ENCODE measurements around the gene NUDT22. TPM values are rescaled to one million over a fixed set of nuclear protein-coding genes. Genes with fewer than 3 reads are reported as not detected.

Gene NUDT22
- total and polyA plus RNA-seq, 10 donors: 61.8 to 109 (median 78.7) TPM

DNA sequence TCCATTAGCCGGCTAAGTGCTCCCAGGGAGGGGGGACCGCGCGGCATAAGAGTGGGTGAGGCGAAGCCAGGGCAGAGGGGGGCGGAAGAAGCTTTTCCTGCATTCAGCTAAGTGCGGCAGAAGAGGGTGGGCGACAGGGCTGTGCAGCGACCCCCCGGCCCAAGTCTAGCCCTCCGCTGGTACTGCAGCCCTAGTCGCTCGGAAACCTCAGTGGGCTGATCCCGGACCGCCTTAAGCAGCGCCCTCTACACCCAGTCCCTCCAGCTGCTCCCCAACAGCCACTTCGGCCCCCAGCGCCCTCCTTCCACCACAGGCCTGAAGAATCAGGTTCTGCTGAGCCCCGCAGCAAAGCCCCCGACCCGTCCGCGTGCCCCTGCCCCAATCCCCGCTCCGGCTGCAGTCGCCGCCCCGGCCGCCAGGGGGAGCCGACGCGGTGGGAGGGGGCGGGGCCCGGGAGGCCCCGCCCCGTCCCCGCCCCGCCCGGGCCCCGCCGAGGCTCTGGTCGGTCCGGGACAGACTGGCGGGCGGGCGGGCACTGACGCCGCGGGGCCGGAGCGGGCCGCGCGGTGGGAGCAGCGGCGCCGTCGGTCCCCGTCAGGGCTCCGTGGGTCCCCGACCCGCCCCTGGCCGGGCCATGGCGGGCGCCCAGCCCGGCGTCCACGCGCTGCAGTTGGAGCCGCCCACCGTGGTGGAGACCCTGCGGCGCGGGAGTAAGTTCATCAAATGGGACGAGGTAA, 25.1 kb downstream of the NUDT22 start, which contains the start of gene PLCB3:
Gene PLCB3, plus strand, starts transcription at position 515 of the 737 bp plus-strand sequence. Its CDS starts 120 bp downstream, at position 635.
- no peak for TF ChIP-seq POLR2A (IDR thresholded peaks at IDR 0.05)
- TF ChIP-seq, protein P1, sequence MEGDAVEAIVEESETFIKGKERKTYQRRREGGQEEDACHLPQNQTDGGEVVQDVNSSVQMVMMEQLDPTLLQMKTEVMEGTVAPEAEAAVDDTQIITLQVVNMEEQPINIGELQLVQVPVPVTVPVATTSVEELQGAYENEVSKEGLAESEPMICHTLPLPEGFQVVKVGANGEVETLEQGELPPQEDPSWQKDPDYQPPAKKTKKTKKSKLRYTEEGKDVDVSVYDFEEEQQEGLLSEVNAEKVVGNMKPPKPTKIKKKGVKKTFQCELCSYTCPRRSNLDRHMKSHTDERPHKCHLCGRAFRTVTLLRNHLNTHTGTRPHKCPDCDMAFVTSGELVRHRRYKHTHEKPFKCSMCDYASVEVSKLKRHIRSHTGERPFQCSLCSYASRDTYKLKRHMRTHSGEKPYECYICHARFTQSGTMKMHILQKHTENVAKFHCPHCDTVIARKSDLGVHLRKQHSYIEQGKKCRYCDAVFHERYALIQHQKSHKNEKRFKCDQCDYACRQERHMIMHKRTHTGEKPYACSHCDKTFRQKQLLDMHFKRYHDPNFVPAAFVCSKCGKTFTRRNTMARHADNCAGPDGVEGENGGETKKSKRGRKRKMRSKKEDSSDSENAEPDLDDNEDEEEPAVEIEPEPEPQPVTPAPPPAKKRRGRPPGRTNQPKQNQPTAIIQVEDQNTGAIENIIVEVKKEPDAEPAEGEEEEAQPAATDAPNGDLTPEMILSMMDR (IDR thresholded peaks at IDR 0.05 in 8 of 11, conservative IDR thresholded peaks at IDR 0.05 in 3 of 11): peak; percentile 76 to 97 (median 90)
- TF ChIP-seq POLR2AphosphoS5 (IDR thresholded peaks at IDR 0.05): peak; percentile 13 to 67 (median 62)
- H3K27ac ChIP-seq: peak within 1 kb of the TSS in 6 of 8 donors; percentile 64 to 85 (median 78)
- 0 to 1% (median 1%) methylated on average over 9 to 75 of the region's 75 CpGs for WGBS, 5 donors
- H3K27me3 ChIP-seq (replicated peaks in 1 of 7): no peaks in the 10 kb centered on the region
- intact Hi-C loops (cut with DNase I; ENCODE audit: low total_unique reads): no loop called here
- H3K9me3 ChIP-seq: no peaks in the 10 kb centered on the region
- DNase-seq: peak; percentile 92
- H3K4me3 ChIP-seq: peak within 1 kb of the TSS; percentile 62 to 96 (median 80)
- H3K4me1 ChIP-seq: peaks cover 9 to 77% (median 50%) of the 10 kb centered on the region in 6 donors
- H3K36me3 ChIP-seq: peaks cover 0 to 21% (median 11%) of the 10 kb centered on the region in 6 donors

DNA sequence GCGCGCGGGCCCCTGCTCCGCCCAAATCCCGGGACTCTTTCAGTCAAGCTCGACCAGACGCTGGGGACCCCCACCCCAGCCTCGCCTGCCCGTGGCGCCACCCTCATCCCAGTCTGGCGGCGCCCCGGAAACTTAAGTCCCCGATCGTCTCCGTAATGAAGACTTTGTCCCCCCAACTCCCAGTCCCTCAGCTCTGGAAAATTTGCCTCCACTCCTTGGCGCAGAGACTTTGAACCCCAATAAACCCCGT, 25.6 kb downstream of the NUDT22 start:
- WGBS, 5 donors: 0 to 4% (median 2%) methylated on average over 13 to 18 of the region's 18 CpGs
- Histone ChIP-seq H3K4me1 (peaks cover 9 to 75% (median 50%) of the 10 kb centered on the region in 6 donors), H3K27ac (peak overlapping the region in 6 of 8 donors; percentile 64 to 85 (median 78)), H3K27me3 (replicated peaks in 1 of 7) (no peaks in the 10 kb centered on the region), H3K4me3 (peak overlapping the region; percentile 62 to 96 (median 80)), H3K36me3 (peaks cover 0 to 26% (median 16%) of the 10 kb centered on the region in 6 donors), H3K9me3 (no peaks in the 10 kb centered on the region)
- TF ChIP-seq, protein P1 (IDR thresholded peaks at IDR 0.05 in 8 of 11, conservative IDR thresholded peaks at IDR 0.05 in 3 of 11): no peak
- TF ChIP-seq POLR2AphosphoS5 (IDR thresholded peaks at IDR 0.05) (no peak), POLR2A (IDR thresholded peaks at IDR 0.05) (no peak)
- intact Hi-C loops (cut with DNase I; ENCODE audit: low total_unique reads): no loop called here
- DNase-seq: no peak

DNA sequence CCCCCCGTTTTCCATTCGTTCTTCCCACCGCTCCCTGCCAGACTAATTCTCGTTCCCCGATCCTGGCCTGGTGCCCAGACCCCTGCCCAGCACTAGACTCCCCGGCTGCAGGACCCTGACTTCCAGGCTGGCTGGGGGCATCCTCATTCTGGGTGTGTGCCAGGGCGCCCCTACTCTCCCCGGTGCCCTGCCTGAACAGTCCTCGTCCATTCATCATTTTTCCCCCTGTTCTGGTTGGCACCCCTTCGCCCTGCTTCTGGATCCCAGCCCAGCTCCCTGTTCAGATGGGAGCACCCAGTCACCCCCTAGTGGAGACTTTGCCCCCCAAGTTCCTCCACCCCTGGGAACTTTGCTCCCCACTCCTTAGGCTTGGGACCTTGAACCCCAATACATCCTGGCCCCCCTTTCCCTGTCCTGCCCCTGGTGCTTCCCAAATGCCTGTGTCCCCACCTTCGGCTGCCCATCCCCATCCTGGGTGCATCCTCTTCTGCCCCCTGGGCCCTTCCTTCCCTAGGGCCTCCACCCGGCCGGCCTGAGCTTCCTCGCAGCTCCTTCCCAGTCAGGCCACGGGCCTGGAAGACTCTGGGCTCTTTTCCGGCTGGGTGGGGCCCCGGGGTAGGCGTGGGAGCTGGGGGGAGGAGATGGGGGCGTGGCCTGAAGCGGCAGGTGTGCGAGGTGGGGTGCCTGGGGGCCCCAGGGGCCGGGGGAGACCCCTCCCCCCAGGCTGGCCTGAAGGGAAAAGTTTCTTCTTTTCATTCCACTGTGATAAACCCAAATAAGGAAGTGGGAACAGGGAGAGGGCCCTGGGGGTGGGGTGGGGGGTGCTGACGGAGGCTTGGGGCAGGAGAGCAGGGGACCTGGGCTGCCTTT, 26.2 kb downstream of the NUDT22 start:
- DNase-seq: no peak

More for the DNA sequence above, 26.2 kb downstream of the NUDT22 start:
- Histone ChIP-seq H3K36me3 (peaks cover 0 to 32% (median 19%) of the 10 kb centered on the region in 6 donors), H3K27ac (peak overlapping the region in 5 of 8 donors; percentile 64 to 85 (median 82)), H3K4me3 (peak overlapping the region; percentile 62 to 96 (median 80)), H3K9me3 (no peaks in the 10 kb centered on the region), H3K27me3 (replicated peaks in 1 of 7) (no peaks in the 10 kb centered on the region), H3K4me1 (peaks cover 9 to 71% (median 45%) of the 10 kb centered on the region in 6 donors)
- 5 to 6% (median 6%) methylated on average over 23 of the region's 23 CpGs for WGBS, 5 donors
- intact Hi-C loops (cut with DNase I; ENCODE audit: low total_unique reads): no loop called here
- no peak for TF ChIP-seq POLR2A (IDR thresholded peaks at IDR 0.05)
- TF ChIP-seq, protein P1 (IDR thresholded peaks at IDR 0.05 in 8 of 11, conservative IDR thresholded peaks at IDR 0.05 in 3 of 11): peak in 5 of 11 experiments; percentile 23 to 45 (median 34)
- peak in 1 of 3 donors; percentile 19 for TF ChIP-seq POLR2AphosphoS5 (IDR thresholded peaks at IDR 0.05)

All from spleen (tissue), 11 donors.